C4-2B (cell line): Measurements from ENCODE around the gene CAMTA1.

ENCODE experiments used
- H3K27ac ChIP-seq: fragments of 450-650 bp; 2 replicates; pipeline ENCODE4 v1.5.1; 2017
- CTCF ChIP-seq: fragments of 450-650 bp; conservative IDR thresholded peaks from 2 replicates; pipeline ENCODE4 v1.5.1; 2017; ENCODE audit warnings: mild to moderate bottlenecking
- ZFX ChIP-seq: fragments of 450-650 bp; IDR thresholded peaks from 2 replicates; pipeline ENCODE4 v1.6.1; 2017

Gene CAMTA1

GRCh38 chr1:6857831-6858230, 72.6 kb downstream of the CAMTA1 start:
- TF ChIP-seq ZFX (no peak), CTCF (no peak)
- no peak overlapping the region for H3K27ac ChIP-seq

- no peak overlapping the region for H3K27ac ChIP-seq
- TF ChIP-seq ZFX (no peak), CTCF (no peak)
Observed at GRCh38 chr1:6858596-6858995, 73.3 kb downstream of the CAMTA1 start.

- TF ChIP-seq CTCF (no peak), ZFX (no peak)
- H3K27ac ChIP-seq, result no peak overlapping the region
Observed at GRCh38 chr1:6859415-6860343, 74.4 kb downstream of the CAMTA1 start.

GRCh38 chr1:6860401-6860800, 75.1 kb downstream of the CAMTA1 start:
- H3K27ac ChIP-seq, result no peak overlapping the region
- TF ChIP-seq CTCF, result no peak
- TF ChIP-seq ZFX, result no peak

GRCh38 chr1:6861075-6861724, 75.9 kb downstream of the CAMTA1 start:
- TF ChIP-seq ZFX, result no peak
- no peak for TF ChIP-seq CTCF
- no peak overlapping the region for H3K27ac ChIP-seq

GRCh38 chr1:6862906-6863305, 77.7 kb downstream of the CAMTA1 start:
- TF ChIP-seq CTCF, result no peak
- no peak for TF ChIP-seq ZFX
- no peak overlapping the region for H3K27ac ChIP-seq

GRCh38 chr1:6864166-6864565, 78.9 kb downstream of the CAMTA1 start:
- no peak overlapping the region for H3K27ac ChIP-seq
- TF ChIP-seq ZFX (no peak), CTCF (no peak)
